Heart left ventricle (tissue), 13 donors: Measurements from ENCODE around the gene GTF2IRD1.

Source experiments
- CTCF ChIP-seq, 12 donors: fragments of 200-600 bp; sonication (generic) in 4 of 12; IDR thresholded peaks; one replicate each; pipeline versions ENCODE4 v1.5.0 to v1.8.0; 2018 to 2022; ENCODE audit warnings: antibody characterized with exemption in 12 of 12, mild to moderate bottlenecking in 5 of 12
- POLR2A ChIP-seq, 2 donors: fragments of 450-650 bp; IDR thresholded peaks; one replicate each; pipeline ENCODE4 v1.6.1; 2017; ENCODE audit warnings: antibody characterized with exemption in 2 of 2, mild to moderate bottlenecking in 2 of 2, moderate library complexity in 2 of 2
- donor health status: ischemic (EF 13 %, LVEDD 7.1; RV severe dilation, severe dysfunction).
- donor health status: DM: no; HTN: yes; CAD: no.
- donor health status: DM: no; HTN: no; CAD: no.
- donor health status: ischemic (EF 25% LVEDD 6.9; RV normal size, moderate dysfunction).
- donor health status: ischemic (EF 25% LVEDD 5.7; RV mildly dilated, moderate dysfunction).
- donor health status: ischemic (EF 35%, LVEDD 5.7; RV mildly dilated, moderate dysfunction).
- donor health status: nonischemic (EF 11% LVEDD 7.7; RV severe dilation, severe dysfunction).
- donor health status: DM: yes; HTN: yes; CAD: no.
- donor health status: PGD.
- donor health status: ischemic (EF 29% LVEDD 5.4; RV normal size, mild dysfunction).
- donor health status: nonischemic (EF 23%, LVEDD 6.1; RV moderate dilation, normal function).

GRCh38 chr7:74511345-74511744 is 57.6 kb downstream of the GTF2IRD1 start:
- TF ChIP-seq CTCF (IDR thresholded peaks at IDR 0.05) (no peak), POLR2A (IDR thresholded peaks at IDR 0.05) (no peak)
